ENCODE measurements around the gene PECR. TPM values are rescaled to one million over a fixed set of nuclear protein-coding genes. Genes with fewer than 3 reads are reported as not detected.

PECR gene
- total RNA-seq, 1 experiment from 2014 or later, result 26.0 TPM

DNA sequence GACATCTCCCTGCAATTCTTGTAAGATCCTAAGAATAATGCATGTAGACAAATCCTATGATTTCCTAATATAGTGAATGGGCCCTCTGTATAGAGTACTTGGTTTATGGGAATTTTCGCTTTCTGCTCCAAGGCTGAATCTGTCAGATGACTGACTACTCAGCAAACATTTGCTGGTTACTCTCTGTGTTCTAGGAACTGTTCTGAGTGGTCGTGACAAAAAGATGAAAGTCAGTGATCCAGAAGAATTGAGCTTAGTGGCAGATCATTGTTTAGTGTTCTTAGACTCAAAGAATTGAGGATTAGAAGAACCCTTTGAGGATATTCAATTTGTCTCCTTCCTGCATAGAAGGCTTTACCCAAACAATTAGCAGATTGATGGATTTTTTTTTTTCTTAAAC is 37.5 kb upstream of the PECR start:
- CTCF ChIA-PET, result no interaction called here
- intact Hi-C loops (cut with micrococcal nuclease), result loop anchor here (10.0 kb wide), 1 partner anchor 376 kb away; the partner anchor contains the start of gene RPL37A
- no peak for ATAC-seq

DNA sequence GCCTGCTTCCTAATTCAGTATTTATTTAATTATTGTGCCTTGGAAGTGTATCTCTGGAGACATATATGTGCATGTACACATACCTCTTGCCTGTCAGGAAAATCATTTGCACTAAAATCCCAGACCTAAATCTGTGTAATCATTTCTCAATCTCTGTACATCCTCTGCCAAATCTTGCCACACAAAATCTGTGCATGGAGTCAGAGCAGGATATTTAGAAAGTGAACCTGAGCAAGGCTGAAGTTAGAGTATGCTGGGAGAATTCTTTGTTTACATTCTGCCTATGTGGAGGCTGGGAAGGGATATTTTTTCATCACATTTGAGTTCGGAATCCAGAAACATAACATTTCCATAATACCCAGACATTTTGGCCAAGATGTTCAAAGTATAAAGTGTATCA is 36.9 kb upstream of the PECR start:
- POLR2A ChIA-PET (ENCODE audit: unreplicated experiment), result no interaction called here

More for the DNA sequence above, 37.5 kb upstream of the PECR start:
- DNase-seq, result no peak
- no peaks in the 10 kb centered on the region for H3K9me2 ChIP-seq (replicated peaks; ENCODE audit: low read length)
- POLR2A ChIA-PET (ENCODE audit: unreplicated experiment), result no interaction called here
- no peaks in the 10 kb centered on the region for H3K9me3 ChIP-seq (ENCODE audit: low read length)
- no peaks in the 10 kb centered on the region for H3K27me3 ChIP-seq (ENCODE audit: low read length)
- TF ChIP-seq EZH2 (IDR thresholded peaks at IDR 0.05; ENCODE audit: low read length, unreplicated experiment), result no peak
- TF ChIP-seq, protein P1, sequence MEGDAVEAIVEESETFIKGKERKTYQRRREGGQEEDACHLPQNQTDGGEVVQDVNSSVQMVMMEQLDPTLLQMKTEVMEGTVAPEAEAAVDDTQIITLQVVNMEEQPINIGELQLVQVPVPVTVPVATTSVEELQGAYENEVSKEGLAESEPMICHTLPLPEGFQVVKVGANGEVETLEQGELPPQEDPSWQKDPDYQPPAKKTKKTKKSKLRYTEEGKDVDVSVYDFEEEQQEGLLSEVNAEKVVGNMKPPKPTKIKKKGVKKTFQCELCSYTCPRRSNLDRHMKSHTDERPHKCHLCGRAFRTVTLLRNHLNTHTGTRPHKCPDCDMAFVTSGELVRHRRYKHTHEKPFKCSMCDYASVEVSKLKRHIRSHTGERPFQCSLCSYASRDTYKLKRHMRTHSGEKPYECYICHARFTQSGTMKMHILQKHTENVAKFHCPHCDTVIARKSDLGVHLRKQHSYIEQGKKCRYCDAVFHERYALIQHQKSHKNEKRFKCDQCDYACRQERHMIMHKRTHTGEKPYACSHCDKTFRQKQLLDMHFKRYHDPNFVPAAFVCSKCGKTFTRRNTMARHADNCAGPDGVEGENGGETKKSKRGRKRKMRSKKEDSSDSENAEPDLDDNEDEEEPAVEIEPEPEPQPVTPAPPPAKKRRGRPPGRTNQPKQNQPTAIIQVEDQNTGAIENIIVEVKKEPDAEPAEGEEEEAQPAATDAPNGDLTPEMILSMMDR (conservative IDR thresholded peaks at IDR 0.05; ENCODE audit: low read depth, low read length), result no peak
- TF ChIP-seq EZH2phosphoT487 (IDR thresholded peaks at IDR 0.05; ENCODE audit: borderline replicate concordance, low read length), result no peak
- H3K27ac ChIP-seq (ENCODE audit: low read length), result no peak overlapping the region
- peaks cover 57% of the 10 kb centered on the region for H3K79me2 ChIP-seq (ENCODE audit: low read length)
- no peak overlapping the region for H3K9ac ChIP-seq (ENCODE audit: low read length)
- no peak overlapping the region for H3K4me3 ChIP-seq (ENCODE audit: low read length)
- peaks cover 15% of the 10 kb centered on the region for H3K4me1 ChIP-seq (ENCODE audit: insufficient read depth, low read length)
- peaks cover 6% of the 10 kb centered on the region for H3F3A ChIP-seq (ENCODE audit: low read length, unreplicated experiment)
- no peaks in the 10 kb centered on the region for H4K20me1 ChIP-seq (ENCODE audit: low read length)
- H2AFZ ChIP-seq (ENCODE audit: low read length), result no peak overlapping the region
- no peak overlapping the region for H3K4me2 ChIP-seq (ENCODE audit: low read length)
- peaks cover 86% of the 10 kb centered on the region for H3K36me3 ChIP-seq (ENCODE audit: low read depth, low read length)
- no TSS peak for BruUV-seq (replicated peaks)

More for the DNA sequence above, 36.9 kb upstream of the PECR start:
- H3K27ac ChIP-seq (ENCODE audit: low read length), result no peak overlapping the region
- TF ChIP-seq, protein P1 (conservative IDR thresholded peaks at IDR 0.05; ENCODE audit: low read depth, low read length), result no peak
- TF ChIP-seq EZH2 (IDR thresholded peaks at IDR 0.05; ENCODE audit: low read length, unreplicated experiment) (no peak), EZH2phosphoT487 (IDR thresholded peaks at IDR 0.05; ENCODE audit: borderline replicate concordance, low read length) (no peak)
- no peaks in the 10 kb centered on the region for H3K27me3 ChIP-seq (ENCODE audit: low read length)
- DNase-seq (no peak), ATAC-seq (no peak)
- peaks cover 6% of the 10 kb centered on the region for H3F3A ChIP-seq (ENCODE audit: low read length, unreplicated experiment)
- peaks cover 88% of the 10 kb centered on the region for H3K36me3 ChIP-seq (ENCODE audit: low read depth, low read length)
- intact Hi-C loops (cut with micrococcal nuclease), result loop anchor here (10.0 kb wide), 1 partner anchor 376 kb away; the partner anchor contains the start of gene RPL37A
- H3K4me2 ChIP-seq (ENCODE audit: low read length), result no peak overlapping the region
- peaks cover 15% of the 10 kb centered on the region for H3K4me1 ChIP-seq (ENCODE audit: insufficient read depth, low read length)
- H2AFZ ChIP-seq (ENCODE audit: low read length), result no peak overlapping the region
- no peak overlapping the region for H3K9ac ChIP-seq (ENCODE audit: low read length)
- no peaks in the 10 kb centered on the region for H3K9me3 ChIP-seq (ENCODE audit: low read length)
- H4K20me1 ChIP-seq (ENCODE audit: low read length), result no peaks in the 10 kb centered on the region
- no TSS peak for BruUV-seq (replicated peaks)
- H3K4me3 ChIP-seq (ENCODE audit: low read length), result no peak overlapping the region
- CTCF ChIA-PET, result no interaction called here
- peaks cover 57% of the 10 kb centered on the region for H3K79me2 ChIP-seq (ENCODE audit: low read length)
- H3K9me2 ChIP-seq (replicated peaks; ENCODE audit: low read length), result no peaks in the 10 kb centered on the region
